Measurements from ENCODE around the gene HKDC1. TPM values are rescaled to one million over a fixed set of nuclear protein-coding genes. Genes with fewer than 3 reads are reported as not detected.

The HKDC1 gene
- polyA plus RNA-seq, 1 of the 3 experiments (the other 2 are of a cell fraction), result 0.10 TPM

DNA sequence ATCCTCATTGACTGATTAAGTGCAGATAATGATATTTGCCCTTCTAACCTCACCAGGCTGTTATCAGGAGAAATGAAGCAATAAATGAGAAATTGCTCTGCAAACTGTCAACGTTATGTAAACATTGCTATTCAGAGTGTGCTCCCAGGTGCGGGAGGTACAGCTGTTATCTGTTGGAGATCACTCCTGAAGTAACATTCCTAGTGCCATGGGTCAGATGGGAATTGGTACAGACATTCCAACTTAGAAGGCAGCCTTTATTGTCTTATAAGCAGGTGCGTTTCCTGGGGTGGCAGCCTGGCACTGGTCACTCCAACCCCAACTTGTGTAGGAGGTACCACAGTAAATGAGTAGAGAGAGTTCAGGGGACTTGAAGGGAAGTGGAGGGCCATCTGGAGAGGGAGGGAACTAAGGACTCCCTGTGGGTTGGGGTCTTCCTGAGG lies 95.0 kb downstream of the HKDC1 start:
- no peaks in the 10 kb centered on the region for H3K9me2 ChIP-seq
- DNase-seq, result no peak
- no peaks in the 10 kb centered on the region for H3K27me3 ChIP-seq (ENCODE audit: insufficient read depth)
- peaks cover 10 to 22% of the 10 kb centered on the region in 2 experiments; a peak in 2 of 4 replicates for H3K4me1 ChIP-seq (ENCODE audit: control insufficient read depth in 1 of 2, insufficient read depth in 2 of 2, low read depth in 1 of 2, low read length in 1 of 2)
- H3F3A ChIP-seq (replicated peaks; ENCODE audit: insufficient read depth), result peaks cover 7% of the 10 kb centered on the region
- H3K9ac ChIP-seq, result no peak overlapping the region
- peaks cover 14% of the 10 kb centered on the region for H3K79me2 ChIP-seq (ENCODE audit: insufficient read depth)
- POLR2A ChIA-PET, result no interaction called here
- CTCF ChIA-PET, result no interaction called here
- H3K27ac ChIP-seq (ENCODE audit: low read depth in 2 of 2, low read length in 1 of 2), result no peak overlapping the region
- H3K36me3 ChIP-seq (replicated peaks in 1 of 2; ENCODE audit: control insufficient read depth in 1 of 2, insufficient read depth in 2 of 2, low read length in 1 of 2), result no peaks in the 10 kb centered on the region
- WGBS (ENCODE audit: low lambda C conversion rate), result 100% methylated on average over 3 of the region's 3 CpGs
- H4K20me1 ChIP-seq (ENCODE audit: insufficient read depth), result peaks cover 7% of the 10 kb centered on the region
- no peak for TF ChIP-seq JUND (IDR thresholded peaks at IDR 0.05)
- no peak for TF ChIP-seq NRF1 (IDR thresholded peaks at IDR 0.05; ENCODE audit: low read depth, low read length)
- TF ChIP-seq MXI1 (IDR thresholded peaks at IDR 0.05; ENCODE audit: low read depth, low read length), result no peak
- TF ChIP-seq USF2 (IDR thresholded peaks at IDR 0.05; ENCODE audit: borderline replicate concordance, low read depth, low read length), result no peak
- TF ChIP-seq, protein P1, sequence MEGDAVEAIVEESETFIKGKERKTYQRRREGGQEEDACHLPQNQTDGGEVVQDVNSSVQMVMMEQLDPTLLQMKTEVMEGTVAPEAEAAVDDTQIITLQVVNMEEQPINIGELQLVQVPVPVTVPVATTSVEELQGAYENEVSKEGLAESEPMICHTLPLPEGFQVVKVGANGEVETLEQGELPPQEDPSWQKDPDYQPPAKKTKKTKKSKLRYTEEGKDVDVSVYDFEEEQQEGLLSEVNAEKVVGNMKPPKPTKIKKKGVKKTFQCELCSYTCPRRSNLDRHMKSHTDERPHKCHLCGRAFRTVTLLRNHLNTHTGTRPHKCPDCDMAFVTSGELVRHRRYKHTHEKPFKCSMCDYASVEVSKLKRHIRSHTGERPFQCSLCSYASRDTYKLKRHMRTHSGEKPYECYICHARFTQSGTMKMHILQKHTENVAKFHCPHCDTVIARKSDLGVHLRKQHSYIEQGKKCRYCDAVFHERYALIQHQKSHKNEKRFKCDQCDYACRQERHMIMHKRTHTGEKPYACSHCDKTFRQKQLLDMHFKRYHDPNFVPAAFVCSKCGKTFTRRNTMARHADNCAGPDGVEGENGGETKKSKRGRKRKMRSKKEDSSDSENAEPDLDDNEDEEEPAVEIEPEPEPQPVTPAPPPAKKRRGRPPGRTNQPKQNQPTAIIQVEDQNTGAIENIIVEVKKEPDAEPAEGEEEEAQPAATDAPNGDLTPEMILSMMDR (IDR thresholded peaks at IDR 0.05), result no peak
- no peak for TF ChIP-seq RCOR1 (IDR thresholded peaks at IDR 0.05; ENCODE audit: low read length)
- TF ChIP-seq POLR2AphosphoS5 (IDR thresholded peaks at IDR 0.05; ENCODE audit: low read depth, low read length), result no peak
- no peak for TF ChIP-seq RAD21 (IDR thresholded peaks at IDR 0.05; ENCODE audit: low read length)
- no peak for TF ChIP-seq IRF3 (IDR thresholded peaks at IDR 0.05; ENCODE audit: low read depth, low read length)
- no peak for TF ChIP-seq CHD2 (IDR thresholded peaks at IDR 0.05; ENCODE audit: low read length, partially characterized antibody)
- TF ChIP-seq PBX3 (IDR thresholded peaks at IDR 0.05), result no peak
- no peak for TF ChIP-seq USF1 (IDR thresholded peaks at IDR 0.05; ENCODE audit: borderline replicate concordance, low read depth)
- TF ChIP-seq ZBTB33 (IDR thresholded peaks at IDR 0.05; ENCODE audit: borderline replicate concordance, low read depth), result no peak
- no peak overlapping the region for H2AFZ ChIP-seq (ENCODE audit: low read depth)
- H3K4me2 ChIP-seq, result no peak overlapping the region
- no peaks in the 10 kb centered on the region for H3K9me3 ChIP-seq
- no peak overlapping the region for H3K4me3 ChIP-seq (ENCODE audit: low read depth in 2 of 2, low read length in 1 of 2)

Measured in SK-N-SH (cell line).